Measurements from ENCODE around the gene RSPO1.
"Not testable (repeated sequence)": the region's sequence is repeated elsewhere in the genome, so short reads cannot be mapped to it uniquely, and the experiment has no call there.

Gene RSPO1

GRCh38 chr1:37634244-37634991 lies at the start of gene RSPO1:
TSS of gene RSPO1 (minus strand) at chr1:37634892. CDS start at chr1:37629661, 5,231 bp downstream.
- no peak for DNase-seq

GRCh38 chr1:37684182-37684581 lies 49.5 kb upstream of the RSPO1 start:
- DNase-seq = not testable (repeated sequence)

- DNase-seq = peak; percentile 75
Observed at GRCh38 chr1:37682334-37682987, 47.8 kb upstream of the RSPO1 start.

- no peak for DNase-seq
Observed at GRCh38 chr1:37680933-37681332, 46.2 kb upstream of the RSPO1 start.

- DNase-seq = no peak
Observed at GRCh38 chr1:37677808-37678207, 43.1 kb upstream of the RSPO1 start.

- no peak for DNase-seq
Observed at GRCh38 chr1:37677143-37677439, 42.4 kb upstream of the RSPO1 start.

- DNase-seq = no peak
Observed at GRCh38 chr1:37676281-37677142, 41.8 kb upstream of the RSPO1 start.

GRCh38 chr1:37673920-37674319 lies 39.2 kb upstream of the RSPO1 start:
- DNase-seq = peak; percentile 30

GRCh38 chr1:37672136-37672870 lies 37.6 kb upstream of the RSPO1 start:
- DNase-seq = no peak

GRCh38 chr1:37671261-37671660 lies 36.6 kb upstream of the RSPO1 start:
- no peak for DNase-seq

GRCh38 chr1:37670133-37670532 lies 35.4 kb upstream of the RSPO1 start:
- no peak for DNase-seq

- DNase-seq = no peak
Observed at GRCh38 chr1:37667023-37667671, 32.5 kb upstream of the RSPO1 start.

- DNase-seq = no peak
Observed at GRCh38 chr1:37666241-37666867, 31.7 kb upstream of the RSPO1 start.

- DNase-seq = no peak
Observed at GRCh38 chr1:37663426-37664000, 28.8 kb upstream of the RSPO1 start.

GRCh38 chr1:37662031-37662755 lies 27.5 kb upstream of the RSPO1 start:
- DNase-seq = no peak

- no peak for DNase-seq
Observed at GRCh38 chr1:37661401-37661800, 26.7 kb upstream of the RSPO1 start.

GRCh38 chr1:37660664-37661063 lies 26.0 kb upstream of the RSPO1 start:
- DNase-seq = no peak

- DNase-seq = no peak
Observed at GRCh38 chr1:37658486-37658885, 23.8 kb upstream of the RSPO1 start.

GRCh38 chr1:37657620-37658412 lies 23.1 kb upstream of the RSPO1 start:
- no peak for DNase-seq

- no peak for DNase-seq
Observed at GRCh38 chr1:37656881-37657280, 22.2 kb upstream of the RSPO1 start.

All from stimulated activated CD4-positive, alpha-beta T cell treated with anti-CD3 and anti-CD28 coated beads, Interleukin-12 subunit alpha, Interleukin-12 subunit beta, amount 100 ng/mL, for 4 hours (primary cell).